Natural killer cell (primary cell): Measurements from ENCODE around the gene RANGAP1. TPM values are rescaled to one million over a fixed set of nuclear protein-coding genes. Genes with fewer than 3 reads are reported as not detected.
A peak's percentile ranks its signal among the peaks of the same experiment; 100 is the strongest.

ENCODE experiments used
- ATAC-seq, 3 donors: fragments of 150-1000 bp in 2 of 3; fragments of 200-7000 bp in 1 of 3; cut with Tn5 transposase; 1 replicate in 1 of 3; 2 replicates in 2 of 3; pipeline ENCODE4 v1.10.0; 2021; ENCODE audit warnings: mild to moderate bottlenecking in 2 of 3, moderate library complexity in 2 of 3
- DNase-seq, 2 donors: peaks; one replicate each; pipeline versions ENCODE4 v3.0.0 to v3.0.0-alpha.2; 2013 to 2021; ENCODE audit warnings: mixed read lengths in 1 of 2
- H3K27ac ChIP-seq: one replicate; pipeline ENCODE4 v1.5.1; 2013; ENCODE audit warnings: mild to moderate bottlenecking, low read length
- H3K27me3 ChIP-seq: one replicate; pipeline ENCODE4 v1.6.1; 2013; ENCODE audit warnings: low read length; ENCODE audit not compliant: control insufficient read depth, insufficient read depth
- H3K36me3 ChIP-seq: one replicate; pipeline ENCODE4 v1.6.1; 2013; ENCODE audit warnings: low read length; ENCODE audit not compliant: control insufficient read depth, insufficient read depth
- H3K4me1 ChIP-seq: one replicate; pipeline ENCODE4 v1.6.1; 2013; ENCODE audit warnings: low read length; ENCODE audit not compliant: control insufficient read depth, insufficient read depth
- H3K4me3 ChIP-seq: one replicate; pipeline ENCODE4 v1.5.1; 2013; ENCODE audit warnings: low read length
- H3K9me3 ChIP-seq: one replicate; pipeline ENCODE4 v1.6.1; 2013; ENCODE audit warnings: low read length; ENCODE audit not compliant: control insufficient read depth, insufficient read depth
- H3K27ac Mint-ChIP-seq, 2 donors: one replicate each; pipeline ENCODE4 v1.8.0; 2022; ENCODE audit warnings: mild to moderate bottlenecking in 2 of 2, mixed read lengths in 2 of 2, moderate library complexity in 1 of 2
- H3K27me3 Mint-ChIP-seq, 2 donors: one replicate each; pipeline ENCODE4 v1.8.0; 2022; ENCODE audit warnings: low read depth in 2 of 2, mixed read lengths in 2 of 2
- H3K36me3 Mint-ChIP-seq: one replicate; pipeline ENCODE4 v1.8.0; 2022; ENCODE audit warnings: mixed read lengths
- H3K4me1 Mint-ChIP-seq, 2 donors: one replicate each; pipeline ENCODE4 v1.8.0; 2022; ENCODE audit warnings: mixed read lengths in 2 of 2
- H3K4me3 Mint-ChIP-seq: one replicate; pipeline ENCODE4 v1.8.0; 2022; ENCODE audit warnings: mild to moderate bottlenecking, moderate library complexity, mixed read lengths
- H3K9me3 Mint-ChIP-seq, 2 donors: one replicate each; pipeline ENCODE4 v1.8.0; 2022; ENCODE audit warnings: mixed read lengths in 2 of 2
- WGBS: methylation state at CpG from one replicate; pipeline ENCODE4 v1.1.7; 2013; ENCODE audit warnings: missing lambda C conversion rate; ENCODE audit not compliant: insufficient coverage; 5-methylcytosine and 5-hydroxymethylcytosine counted together
- intact Hi-C: fragments of 100-400 bp; cut with micrococcal nuclease; formaldehyde crosslinking; loops from one replicate; pipeline ENCODE4 v1.14.2; 2022
- total RNA-seq, 4 donors: library from RNA; stranded (reverse); fragments of 120-200 nt in 1 of 4; gene quantifications; one replicate each; pipeline versions ENCODE4 v1.2.3 to v1.2.4, GENCODE V29; 2013 to 2022
- TF ChIP-seq, protein P1 (sequence below): fragments of 200-600 bp; IDR thresholded peaks from one replicate; pipeline ENCODE4 v1.8.0; 2022; ENCODE audit warnings: antibody characterized with exemption

RANGAP1 gene
- total RNA-seq, 3 donors from 2014 or later (not counting 1 experiment from before 2014, with no cell fraction given) = 44.0 to 54.2 (median 54.0) TPM

- Histone ChIP-seq H3K4me1 (no peaks in the 10 kb centered on the region), H3K9me3 (no peaks in the 10 kb centered on the region), H3K4me3 (no peak overlapping the region), H3K27ac (no peak overlapping the region), H3K36me3 (peaks cover 41% of the 10 kb centered on the region), H3K27me3 (no peaks in the 10 kb centered on the region)
- Mint-ChIP-seq H3K36me3 (no peaks in the 10 kb centered on the region), H3K4me1 (peaks cover 0 to 7% of the 10 kb centered on the region in 2 donors), H3K27ac (peak overlapping the region in 1 of 2 donors; percentile 38), H3K4me3 (no peak overlapping the region), H3K9me3 (no peaks in the 10 kb centered on the region), H3K27me3 (no peaks in the 10 kb centered on the region)
- no peak for ATAC-seq
- no peak for DNase-seq
- TF ChIP-seq, protein P1, sequence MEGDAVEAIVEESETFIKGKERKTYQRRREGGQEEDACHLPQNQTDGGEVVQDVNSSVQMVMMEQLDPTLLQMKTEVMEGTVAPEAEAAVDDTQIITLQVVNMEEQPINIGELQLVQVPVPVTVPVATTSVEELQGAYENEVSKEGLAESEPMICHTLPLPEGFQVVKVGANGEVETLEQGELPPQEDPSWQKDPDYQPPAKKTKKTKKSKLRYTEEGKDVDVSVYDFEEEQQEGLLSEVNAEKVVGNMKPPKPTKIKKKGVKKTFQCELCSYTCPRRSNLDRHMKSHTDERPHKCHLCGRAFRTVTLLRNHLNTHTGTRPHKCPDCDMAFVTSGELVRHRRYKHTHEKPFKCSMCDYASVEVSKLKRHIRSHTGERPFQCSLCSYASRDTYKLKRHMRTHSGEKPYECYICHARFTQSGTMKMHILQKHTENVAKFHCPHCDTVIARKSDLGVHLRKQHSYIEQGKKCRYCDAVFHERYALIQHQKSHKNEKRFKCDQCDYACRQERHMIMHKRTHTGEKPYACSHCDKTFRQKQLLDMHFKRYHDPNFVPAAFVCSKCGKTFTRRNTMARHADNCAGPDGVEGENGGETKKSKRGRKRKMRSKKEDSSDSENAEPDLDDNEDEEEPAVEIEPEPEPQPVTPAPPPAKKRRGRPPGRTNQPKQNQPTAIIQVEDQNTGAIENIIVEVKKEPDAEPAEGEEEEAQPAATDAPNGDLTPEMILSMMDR = no peak
- intact Hi-C loops = no loop called here
- 97% methylated on average over 3 of the region's 3 CpGs for WGBS
Measured at GRCh38 chr22:41333806-41334205, 47.8 kb upstream of the RANGAP1 start.

GRCh38 chr22:41332217-41332939 is 46.4 kb upstream of the RANGAP1 start:
- Histone ChIP-seq H3K4me3 (no peak overlapping the region), H3K36me3 (peaks cover 54% of the 10 kb centered on the region), H3K27ac (no peak overlapping the region), H3K27me3 (no peaks in the 10 kb centered on the region), H3K4me1 (no peaks in the 10 kb centered on the region), H3K9me3 (no peaks in the 10 kb centered on the region)
- 95% methylated on average over 15 of the region's 15 CpGs for WGBS
- no peaks in the 10 kb centered on the region for H3K36me3 Mint-ChIP-seq
- no peak for DNase-seq
- intact Hi-C loops = no loop called here
- H3K4me1 Mint-ChIP-seq = peaks cover 0 to 7% of the 10 kb centered on the region in 2 donors
- no peaks in the 10 kb centered on the region for H3K27me3 Mint-ChIP-seq
- H3K9me3 Mint-ChIP-seq = no peaks in the 10 kb centered on the region
- H3K4me3 Mint-ChIP-seq = no peak overlapping the region
- ATAC-seq = no peak
- TF ChIP-seq, protein P1 = no peak
- no peak overlapping the region for H3K27ac Mint-ChIP-seq

DNA sequence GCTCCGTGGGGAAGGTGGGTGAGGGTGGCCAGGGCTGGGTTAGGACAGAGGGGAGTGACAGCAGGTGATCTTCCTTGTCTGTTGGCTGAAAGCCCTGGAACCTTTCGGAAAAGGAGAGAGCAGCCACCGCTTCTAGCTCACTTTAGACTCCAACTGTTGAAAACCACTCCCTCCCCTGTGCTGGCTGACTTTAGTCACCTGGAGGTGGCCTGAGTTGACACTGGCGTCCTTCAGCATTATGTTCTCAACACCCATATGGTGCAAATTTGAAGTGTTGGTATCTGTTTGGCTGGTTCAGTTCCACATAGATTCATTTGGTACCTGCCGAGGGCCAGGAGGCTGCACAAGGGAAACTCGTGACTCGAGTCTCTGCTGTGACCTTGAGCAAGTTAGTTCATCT is 44.2 kb upstream of the RANGAP1 start:
- Mint-ChIP-seq H3K4me3 (no peak overlapping the region), H3K36me3 (no peaks in the 10 kb centered on the region), H3K27me3 (no peaks in the 10 kb centered on the region), H3K9me3 (no peaks in the 10 kb centered on the region), H3K4me1 (peaks cover 0 to 7% of the 10 kb centered on the region in 2 donors), H3K27ac (no peak overlapping the region)
- DNase-seq (no peak), ATAC-seq (no peak)
- H3K27me3 ChIP-seq = no peaks in the 10 kb centered on the region
- TF ChIP-seq, protein P1 = no peak
- WGBS = 96% methylated on average over 7 of the region's 7 CpGs
- intact Hi-C loops = no loop called here
- H3K4me1 ChIP-seq = no peaks in the 10 kb centered on the region
- H3K36me3 ChIP-seq = peaks cover 63% of the 10 kb centered on the region
- H3K27ac ChIP-seq = no peak overlapping the region
- H3K9me3 ChIP-seq = no peaks in the 10 kb centered on the region
- no peak overlapping the region for H3K4me3 ChIP-seq

GRCh38 chr22:41327124-41327523 is 41.1 kb upstream of the RANGAP1 start:
- no peaks in the 10 kb centered on the region for H3K36me3 Mint-ChIP-seq
- H3K27ac ChIP-seq = no peak overlapping the region
- intact Hi-C loops = no loop called here

More at GRCh38 chr22:41327124-41327523, 41.1 kb upstream of the RANGAP1 start:
- Histone ChIP-seq H3K4me3 (no peak overlapping the region), H3K9me3 (no peaks in the 10 kb centered on the region), H3K4me1 (no peaks in the 10 kb centered on the region), H3K27me3 (no peaks in the 10 kb centered on the region), H3K36me3 (peaks cover 57% of the 10 kb centered on the region)
- no peak for DNase-seq
- Mint-ChIP-seq H3K9me3 (no peaks in the 10 kb centered on the region), H3K4me3 (no peak overlapping the region), H3K27me3 (no peaks in the 10 kb centered on the region), H3K27ac (peak overlapping the region in 1 of 2 donors; percentile 70), H3K4me1 (peaks cover 6 to 12% of the 10 kb centered on the region in 2 donors)
- TF ChIP-seq, protein P1 = no peak
- WGBS = 95% methylated on average over 16 of the region's 16 CpGs
- no peak for ATAC-seq
